ENCODE data around the gene ORM1.
"Not testable (repeated sequence)": the region's sequence is repeated elsewhere in the genome, so short reads cannot be mapped to it uniquely, and the experiment has no call there.

ORM1 gene

GRCh38 chr9:114322831-114323531 lies at the start of gene ORM1:
ORM1 (plus strand) TSS chr9:114323098; CDS start chr9:114323134, 36 bp downstream.
- not testable (repeated sequence) for DNase-seq

- DNase-seq: no peak
Measured at GRCh38 chr9:114273461-114273881, 49.4 kb upstream of the ORM1 start.

DNA sequence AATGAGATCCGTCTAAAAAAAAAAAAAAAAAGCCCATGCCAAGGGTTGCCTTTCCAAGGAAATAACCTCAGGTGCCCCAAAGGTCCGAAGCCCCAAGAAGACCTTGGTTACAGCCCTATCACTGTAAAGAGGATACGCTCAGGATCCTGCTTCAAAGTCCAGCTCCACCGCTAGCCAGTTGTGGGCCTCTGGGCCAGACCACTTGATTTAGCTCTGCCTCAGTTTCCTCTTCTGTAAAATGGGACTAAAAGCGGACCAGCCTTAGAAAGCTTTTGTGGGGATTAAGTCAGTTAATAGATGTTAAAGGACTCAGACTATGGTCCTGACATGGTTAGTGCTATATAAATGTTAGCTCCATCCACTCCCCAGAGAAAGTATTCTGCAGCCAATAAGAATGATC lies 48.7 kb upstream of the ORM1 start:
- DNase-seq: no peak

- peak; percentile 1 for DNase-seq
Measured at GRCh38 chr9:114275246-114276004, 47.5 kb upstream of the ORM1 start.

DNA sequence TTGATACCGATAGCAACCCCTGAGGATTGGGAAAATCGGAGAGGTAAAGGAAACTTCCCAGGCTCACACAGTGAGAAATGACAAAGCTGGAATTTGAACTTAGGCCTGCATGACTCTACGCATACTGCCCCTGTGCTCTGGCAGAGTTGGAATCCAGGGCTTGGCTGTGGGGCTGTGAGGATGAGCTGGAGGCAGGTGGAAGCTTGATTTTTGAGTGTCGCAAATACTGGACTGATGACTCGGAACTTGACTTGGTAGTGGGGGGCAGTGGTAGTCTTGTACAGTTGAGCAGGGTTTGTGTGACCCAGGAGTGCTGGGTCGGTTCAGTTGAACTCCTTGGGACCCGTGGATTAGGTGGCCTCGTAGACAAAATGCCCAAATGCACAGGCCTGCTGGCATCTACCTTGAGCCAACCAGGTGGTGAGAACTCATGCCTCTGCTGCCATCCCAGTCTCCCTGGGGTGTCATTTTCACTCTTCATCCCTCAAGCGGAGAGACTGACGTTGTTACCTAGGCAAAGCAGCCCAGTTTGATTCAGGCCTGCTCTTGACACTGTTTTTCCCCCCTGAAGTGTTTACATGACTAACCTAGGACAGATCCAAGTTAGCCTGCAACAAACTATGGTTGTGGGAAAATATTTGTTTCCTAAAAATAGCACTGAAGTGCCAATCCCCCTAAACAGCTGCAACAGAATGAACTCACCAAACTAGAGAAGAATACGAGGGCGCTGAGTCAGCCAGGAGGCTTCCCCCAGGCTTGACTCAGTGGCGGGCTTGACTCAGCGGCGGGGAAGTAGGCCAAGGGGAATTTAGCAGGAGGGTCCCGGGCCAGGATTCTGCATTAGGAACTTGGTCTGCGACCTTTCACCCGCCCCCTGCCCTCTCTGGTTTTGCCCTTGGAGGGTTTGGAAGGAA lies 45.7 kb upstream of the ORM1 start:
- DNase-seq: peak; percentile 49

DNA sequence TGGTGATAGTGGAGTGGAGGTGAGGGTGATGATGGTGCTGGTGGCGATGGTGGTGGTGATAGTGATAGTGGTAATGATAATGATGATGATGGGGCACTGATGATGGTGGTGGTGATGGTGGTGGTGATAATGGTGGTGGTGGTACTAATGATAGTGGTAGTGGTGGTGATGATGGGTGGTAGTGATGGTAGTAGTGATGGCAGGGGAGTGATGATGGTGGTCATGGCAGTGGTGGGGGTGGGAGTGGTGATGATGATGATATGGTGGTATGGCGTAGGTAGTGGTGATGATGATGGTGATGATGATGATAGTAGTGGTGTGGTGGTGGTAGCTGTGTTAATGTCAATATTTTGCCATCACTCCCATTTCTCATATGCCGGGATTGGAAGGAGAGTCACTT lies 44.5 kb upstream of the ORM1 start:
- no peak for DNase-seq

DNA sequence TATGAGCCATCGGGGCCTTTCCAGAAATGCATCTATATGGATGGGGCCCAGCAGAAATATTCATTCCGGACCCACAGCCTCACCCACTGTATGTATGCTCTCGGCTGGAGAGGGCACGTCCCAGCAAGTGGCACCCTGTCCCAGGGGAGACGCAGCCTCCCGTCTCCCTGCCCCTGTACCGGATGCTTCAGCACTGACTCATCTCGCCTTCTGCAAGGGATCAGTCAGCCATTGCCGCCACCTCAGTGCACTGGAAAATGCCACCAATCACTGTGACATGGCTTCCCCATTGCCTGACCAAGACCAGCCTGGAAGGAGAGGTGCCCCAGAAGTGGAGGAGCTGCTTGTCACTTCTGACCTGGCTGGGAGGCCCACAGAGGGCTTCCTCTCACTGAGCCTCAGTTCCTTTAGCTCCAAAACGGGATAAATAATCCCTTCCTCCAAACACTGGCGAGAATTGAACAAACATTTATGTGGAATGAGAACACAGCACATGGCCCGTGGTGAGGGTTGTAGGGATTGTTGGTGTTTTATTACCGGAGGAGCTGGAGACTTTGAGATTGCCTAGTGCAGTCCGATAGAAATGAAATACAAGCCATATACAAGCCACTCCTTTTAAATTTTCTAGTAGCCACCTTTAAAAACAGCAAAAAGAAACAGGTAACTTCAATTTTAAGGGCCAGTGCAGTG lies 43.9 kb upstream of the ORM1 start:
- DNase-seq: peak; percentile 53

DNA sequence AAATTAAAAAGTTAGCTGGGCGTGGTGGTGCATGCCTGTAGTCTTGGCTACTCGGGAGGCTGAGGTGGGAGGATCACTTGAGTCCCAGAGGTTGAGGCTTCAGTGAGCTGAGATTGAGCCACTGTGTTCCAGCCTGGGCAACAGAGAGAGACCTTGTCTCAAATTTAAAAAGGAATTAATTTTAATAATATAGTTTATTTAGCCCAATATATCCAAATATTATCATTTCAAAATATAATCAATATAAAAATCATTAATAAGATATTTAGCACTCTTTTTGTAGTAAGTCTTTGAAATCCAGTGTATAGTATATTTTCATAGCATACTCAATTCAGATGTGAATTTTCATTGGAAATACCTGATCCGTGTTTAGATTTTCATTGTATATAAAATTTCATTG lies 43.2 kb upstream of the ORM1 start:
- no peak for DNase-seq

- no peak for DNase-seq
Measured at GRCh38 chr9:114280636-114281472, 42.0 kb upstream of the ORM1 start.

- no peak for DNase-seq
Measured at GRCh38 chr9:114281473-114282103, 41.3 kb upstream of the ORM1 start.

GRCh38 chr9:114282104-114282485 lies 40.8 kb upstream of the ORM1 start:
- no peak for DNase-seq

DNA sequence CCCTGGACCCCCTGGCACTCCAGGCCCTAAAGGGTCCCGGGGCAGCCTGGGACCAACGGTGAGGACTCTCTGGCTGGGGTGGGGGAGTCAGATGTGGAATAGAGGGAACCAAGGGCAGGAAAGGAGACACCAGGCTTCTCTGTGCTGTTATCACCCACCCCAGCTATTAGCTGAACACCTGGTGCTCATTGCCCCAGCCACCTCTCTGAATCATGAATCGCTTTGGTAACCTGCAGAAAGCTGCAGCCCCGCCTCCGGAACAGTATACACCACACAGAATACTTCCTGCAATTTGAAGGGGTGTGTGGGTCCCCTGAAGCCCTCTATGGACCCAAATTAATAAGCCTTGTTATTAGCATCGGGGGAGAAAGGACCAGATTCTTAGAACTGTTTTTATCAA lies 40.4 kb upstream of the ORM1 start:
- DNase-seq: no peak

DNA sequence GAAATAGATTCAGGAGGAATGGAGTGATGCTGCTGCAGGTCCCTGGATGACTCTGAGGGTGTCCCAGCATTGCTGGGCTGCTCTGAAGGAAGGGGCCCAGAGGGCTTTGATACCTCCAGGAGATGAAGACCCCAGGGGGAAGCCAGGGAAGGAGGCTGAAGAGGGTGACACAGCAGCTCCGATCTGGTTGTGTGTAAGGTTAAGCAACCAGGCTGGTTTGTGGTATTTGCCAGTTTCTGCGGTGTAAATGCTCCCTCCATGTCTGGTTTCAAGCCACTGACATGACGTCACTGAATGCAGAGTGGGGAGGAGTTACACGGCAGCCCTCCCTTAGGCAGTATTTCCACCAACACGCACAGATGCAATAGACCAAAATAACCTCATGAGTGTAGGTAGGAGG lies 40.0 kb upstream of the ORM1 start:
- DNase-seq: no peak

DNA sequence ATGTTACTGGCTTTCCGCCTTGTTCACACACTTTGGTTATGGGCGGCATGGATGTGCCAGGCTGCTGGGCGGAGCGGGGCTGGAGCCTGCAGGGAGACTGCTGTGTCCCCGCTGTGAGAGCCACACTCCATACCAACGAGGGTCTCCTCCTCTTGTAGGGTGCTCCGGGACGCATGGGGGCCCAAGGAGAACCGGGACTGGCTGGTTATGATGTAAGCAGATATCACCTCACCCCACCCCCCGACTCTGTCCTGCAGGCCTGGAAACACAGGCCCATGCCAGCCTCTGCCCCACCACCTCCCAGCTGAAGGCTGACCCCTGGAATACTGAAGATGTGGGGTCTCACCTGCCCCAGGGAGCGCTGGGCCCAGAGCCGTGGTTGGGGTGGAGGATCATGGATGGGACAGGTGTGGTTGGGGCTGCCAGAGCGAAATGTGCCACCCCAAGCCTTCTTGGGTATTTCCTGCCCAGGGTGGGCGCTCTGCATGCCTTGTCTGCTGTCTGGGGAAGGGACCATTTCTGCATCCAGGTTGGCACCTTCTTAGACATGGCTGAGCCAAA lies 39.3 kb upstream of the ORM1 start:
- no peak for DNase-seq

DNA sequence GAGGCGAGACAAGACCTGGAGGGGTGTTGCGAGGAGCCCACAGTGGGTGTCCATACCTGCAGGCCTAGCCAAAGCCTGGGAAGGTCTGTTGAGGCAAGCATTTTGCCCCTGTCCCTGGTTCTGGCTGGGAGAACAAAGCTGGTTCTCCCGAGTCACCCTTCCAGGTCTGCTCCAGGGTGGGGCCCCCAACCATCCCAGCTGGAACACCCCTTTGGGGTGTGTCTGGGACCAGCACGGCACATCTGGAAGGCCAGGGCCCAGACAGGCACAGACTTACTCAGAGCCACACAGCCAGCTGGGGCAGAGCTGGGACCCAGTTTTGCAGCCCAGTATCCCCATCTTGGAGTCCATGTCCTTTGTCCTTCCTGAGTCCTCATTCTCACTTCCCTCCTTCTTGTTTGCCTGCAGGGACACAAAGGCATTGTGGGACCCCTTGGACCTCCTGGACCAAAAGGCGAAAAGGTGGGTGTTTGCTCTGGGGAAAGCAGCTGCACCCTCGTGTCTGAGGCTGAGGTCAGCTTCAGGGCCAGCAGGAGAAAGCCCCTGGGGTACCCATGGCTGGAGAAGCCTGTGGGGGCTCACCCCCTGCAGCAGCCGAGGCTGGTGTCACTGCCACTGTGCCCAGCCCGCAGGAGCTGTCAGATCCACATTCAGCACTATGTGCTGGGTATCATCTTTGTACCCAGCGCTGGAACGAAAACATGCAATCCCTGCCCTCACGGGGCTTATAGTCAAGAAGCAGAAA lies 38.4 kb upstream of the ORM1 start:
- DNase-seq: no peak

DNA sequence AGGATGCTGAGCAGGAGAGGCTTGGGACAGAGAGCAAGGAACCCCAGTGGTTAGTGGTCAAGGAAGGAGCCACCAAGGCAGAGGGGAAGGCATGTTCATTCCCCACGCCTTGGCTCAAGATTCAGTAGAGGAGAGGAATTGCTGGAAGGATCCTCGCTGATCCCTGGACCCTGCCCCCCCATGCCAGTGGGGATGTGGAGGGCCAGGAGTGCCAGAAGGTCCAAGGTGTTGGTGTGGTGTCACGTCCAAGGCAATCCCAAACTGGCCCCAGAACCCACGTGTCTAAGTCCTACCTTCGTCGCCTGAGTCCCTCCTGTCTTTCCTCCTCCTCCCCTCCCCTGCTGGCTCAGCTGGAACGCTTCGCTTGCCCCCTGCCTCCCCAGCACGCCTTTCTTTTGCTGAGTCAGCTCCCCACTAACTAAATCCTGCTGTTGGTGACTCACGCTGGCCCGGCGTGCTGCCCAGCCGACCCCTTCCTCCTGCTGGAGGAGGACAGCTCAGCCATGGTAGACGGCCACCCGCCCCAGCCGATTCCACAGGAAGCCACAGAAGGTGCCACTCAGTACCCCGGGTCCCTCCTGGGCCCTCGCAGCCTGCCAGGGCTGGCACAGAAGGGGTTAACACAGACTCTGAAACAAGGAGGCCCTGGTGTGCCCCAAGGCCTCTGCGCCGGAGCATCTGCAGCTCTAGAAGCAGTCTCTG lies 37.6 kb upstream of the ORM1 start:
- peak; percentile 91 for DNase-seq

- DNase-seq: no peak
Measured at GRCh38 chr9:114286146-114286679, 36.7 kb upstream of the ORM1 start.

GRCh38 chr9:114287001-114287762 lies 35.7 kb upstream of the ORM1 start:
- no peak for DNase-seq

Measured in kidney glomerular epithelial cell (primary cell).